Measurements from ENCODE around the gene POLD2. TPM values are rescaled to one million over a fixed set of nuclear protein-coding genes. Genes with fewer than 3 reads are reported as not detected.

Gene POLD2
- total RNA-seq, 4 donors from 2014 or later = 58.7 to 80.5 (median 66.1) TPM

DNA sequence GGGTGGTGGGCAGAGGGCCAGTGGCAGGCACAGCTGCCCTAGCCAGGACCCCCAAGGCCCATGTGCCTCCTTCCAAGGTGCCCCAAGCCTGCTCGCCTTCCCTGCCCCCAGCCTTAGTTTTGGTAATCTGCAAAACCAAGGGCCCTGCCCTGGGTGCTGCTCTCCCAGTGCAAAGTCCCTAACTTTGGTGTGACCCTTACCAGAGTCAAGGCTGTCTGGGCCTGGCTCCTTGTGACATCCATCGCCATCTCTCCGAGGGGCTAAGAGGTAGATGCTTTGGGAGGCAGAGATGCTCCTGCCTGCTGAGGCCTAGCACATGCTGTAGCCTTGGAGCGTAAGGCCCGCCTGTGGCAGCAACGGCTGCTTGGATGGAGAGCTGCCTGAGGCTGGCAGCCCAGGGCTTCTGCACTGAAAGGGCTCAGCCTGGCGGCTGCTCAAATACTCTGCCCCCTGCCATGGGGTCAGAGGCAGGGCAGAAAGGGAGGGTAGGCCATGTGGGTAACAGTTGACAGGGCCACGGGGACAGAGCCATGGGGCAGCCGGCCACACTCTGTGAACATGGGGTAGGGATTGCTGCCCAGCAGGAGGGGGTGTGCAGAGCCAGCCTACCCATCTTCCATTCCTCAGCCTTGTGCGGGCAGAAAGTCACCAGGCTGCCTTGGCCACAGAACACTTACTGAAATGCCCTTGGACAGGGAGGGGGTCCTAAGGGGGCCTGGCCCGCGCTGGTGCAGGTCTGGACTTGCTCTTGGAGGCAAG is 35.7 kb upstream of the POLD2 start:
- WGBS = 91% methylated on average over 12 of the region's 12 CpGs
- Histone ChIP-seq H3K27ac (no peak overlapping the region), H3K9me3 (no peaks in the 10 kb centered on the region), H3K36me3 (no peaks in the 10 kb centered on the region), H3K27me3 (no peaks in the 10 kb centered on the region), H3K4me1 (no peaks in the 10 kb centered on the region), H3K4me3 (no peak overlapping the region)
- DNase-seq (ENCODE audit: low spot score in 2 of 2) = no peak
- no peak for TF ChIP-seq POLR2AphosphoS5 (IDR thresholded peaks at IDR 0.05)

DNA sequence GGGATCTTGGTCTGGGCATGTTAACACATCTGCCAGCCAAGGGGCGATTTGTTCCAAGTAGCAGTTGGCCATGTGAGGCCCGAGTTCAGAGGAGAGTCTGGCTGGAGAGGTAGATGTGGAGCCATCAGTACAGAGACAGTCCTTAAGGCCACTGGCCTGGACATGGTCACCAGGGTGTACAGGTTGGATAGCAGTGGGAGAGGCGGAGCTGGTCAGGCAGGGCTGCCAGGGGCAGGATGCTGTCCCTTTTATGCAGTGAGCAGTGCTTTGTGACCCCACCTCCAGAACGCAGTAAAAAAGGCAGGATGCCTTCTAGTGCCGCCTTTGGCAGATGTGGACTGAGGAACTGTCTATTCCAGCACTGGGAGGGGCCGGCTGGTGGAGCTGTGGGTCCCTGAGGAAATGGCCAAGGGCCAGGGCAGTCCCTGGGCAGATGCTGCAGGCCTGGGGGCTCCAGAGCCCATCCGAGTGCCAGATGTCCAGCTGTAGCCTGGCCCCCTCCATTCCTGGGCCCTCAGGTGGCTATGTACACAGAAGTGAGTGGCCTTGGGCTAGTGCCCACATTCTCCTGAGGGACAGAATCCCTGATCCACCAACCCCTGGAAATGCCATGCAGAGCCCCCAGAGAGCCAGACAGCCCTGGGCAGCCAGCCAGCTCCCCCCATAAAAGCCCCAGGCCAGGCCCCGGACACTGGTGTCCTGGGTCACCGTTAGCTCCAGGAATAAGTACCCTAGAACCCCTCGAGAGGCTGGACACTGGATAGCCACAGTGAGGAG is 34.9 kb upstream of the POLD2 start:
- Histone ChIP-seq H3K9me3 (no peaks in the 10 kb centered on the region), H3K4me3 (no peak overlapping the region), H3K4me1 (no peaks in the 10 kb centered on the region), H3K27ac (no peak overlapping the region), H3K27me3 (no peaks in the 10 kb centered on the region), H3K36me3 (no peaks in the 10 kb centered on the region)
- DNase-seq (ENCODE audit: low spot score in 2 of 2) = peak in 1 of 2 donors; percentile 53
- 67% methylated on average over 2 of the region's 10 CpGs for WGBS
- TF ChIP-seq, protein P1, sequence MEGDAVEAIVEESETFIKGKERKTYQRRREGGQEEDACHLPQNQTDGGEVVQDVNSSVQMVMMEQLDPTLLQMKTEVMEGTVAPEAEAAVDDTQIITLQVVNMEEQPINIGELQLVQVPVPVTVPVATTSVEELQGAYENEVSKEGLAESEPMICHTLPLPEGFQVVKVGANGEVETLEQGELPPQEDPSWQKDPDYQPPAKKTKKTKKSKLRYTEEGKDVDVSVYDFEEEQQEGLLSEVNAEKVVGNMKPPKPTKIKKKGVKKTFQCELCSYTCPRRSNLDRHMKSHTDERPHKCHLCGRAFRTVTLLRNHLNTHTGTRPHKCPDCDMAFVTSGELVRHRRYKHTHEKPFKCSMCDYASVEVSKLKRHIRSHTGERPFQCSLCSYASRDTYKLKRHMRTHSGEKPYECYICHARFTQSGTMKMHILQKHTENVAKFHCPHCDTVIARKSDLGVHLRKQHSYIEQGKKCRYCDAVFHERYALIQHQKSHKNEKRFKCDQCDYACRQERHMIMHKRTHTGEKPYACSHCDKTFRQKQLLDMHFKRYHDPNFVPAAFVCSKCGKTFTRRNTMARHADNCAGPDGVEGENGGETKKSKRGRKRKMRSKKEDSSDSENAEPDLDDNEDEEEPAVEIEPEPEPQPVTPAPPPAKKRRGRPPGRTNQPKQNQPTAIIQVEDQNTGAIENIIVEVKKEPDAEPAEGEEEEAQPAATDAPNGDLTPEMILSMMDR (IDR thresholded peaks at IDR 0.05) = no peak
- TF ChIP-seq EP300 (IDR thresholded peaks at IDR 0.05) (no peak), POLR2A (IDR thresholded peaks at IDR 0.05) (no peak), POLR2AphosphoS5 (IDR thresholded peaks at IDR 0.05) (no peak)

DNA sequence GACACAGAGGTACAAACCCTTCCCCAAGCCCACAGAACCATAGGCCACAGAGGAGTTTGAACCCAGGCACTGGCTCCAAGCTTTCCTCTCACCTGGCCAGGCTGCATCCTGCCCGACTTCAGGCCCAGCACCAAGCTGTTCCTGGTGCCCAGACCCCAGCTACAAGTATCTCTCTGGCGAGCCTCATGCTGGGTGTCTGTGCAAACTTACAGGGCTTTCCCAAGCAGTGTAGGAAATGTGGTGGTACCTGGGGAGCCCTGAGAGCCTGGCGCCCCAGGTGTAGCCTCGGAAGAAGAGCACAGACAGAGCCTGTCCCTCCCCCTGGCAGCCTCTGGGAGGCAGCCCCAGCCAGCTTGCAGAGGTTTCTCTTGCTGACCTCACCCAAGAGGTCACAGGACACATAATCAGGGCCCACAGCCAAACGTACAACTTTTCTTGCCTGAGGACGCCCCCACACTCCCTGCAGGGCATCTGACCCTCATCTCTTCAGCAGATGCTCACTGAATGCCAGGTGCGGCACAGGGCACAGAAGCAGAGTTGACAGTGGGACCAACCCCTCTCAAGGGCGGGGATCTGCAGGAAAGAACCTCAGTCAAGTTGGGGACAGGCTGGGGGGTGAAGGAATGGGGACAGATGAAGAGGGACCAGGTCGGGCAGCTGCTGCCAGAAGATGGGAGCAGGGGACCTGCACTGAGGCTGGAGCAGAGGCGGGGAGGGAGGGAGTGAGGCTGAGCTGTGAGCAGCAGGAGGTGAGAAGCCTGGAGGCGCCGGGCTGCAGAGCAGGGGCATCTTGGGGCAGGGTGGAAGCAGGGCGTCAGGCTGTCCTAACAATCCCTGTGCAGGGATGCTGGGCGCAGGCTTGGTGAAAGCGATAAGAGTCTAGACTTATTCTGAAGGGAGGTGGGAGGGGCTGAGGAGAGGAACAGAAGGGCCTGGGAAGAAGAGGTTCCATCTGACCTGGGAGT is 34.0 kb upstream of the POLD2 start:
- no peaks in the 10 kb centered on the region for H3K36me3 ChIP-seq
- H3K4me1 ChIP-seq = no peaks in the 10 kb centered on the region

DNA sequence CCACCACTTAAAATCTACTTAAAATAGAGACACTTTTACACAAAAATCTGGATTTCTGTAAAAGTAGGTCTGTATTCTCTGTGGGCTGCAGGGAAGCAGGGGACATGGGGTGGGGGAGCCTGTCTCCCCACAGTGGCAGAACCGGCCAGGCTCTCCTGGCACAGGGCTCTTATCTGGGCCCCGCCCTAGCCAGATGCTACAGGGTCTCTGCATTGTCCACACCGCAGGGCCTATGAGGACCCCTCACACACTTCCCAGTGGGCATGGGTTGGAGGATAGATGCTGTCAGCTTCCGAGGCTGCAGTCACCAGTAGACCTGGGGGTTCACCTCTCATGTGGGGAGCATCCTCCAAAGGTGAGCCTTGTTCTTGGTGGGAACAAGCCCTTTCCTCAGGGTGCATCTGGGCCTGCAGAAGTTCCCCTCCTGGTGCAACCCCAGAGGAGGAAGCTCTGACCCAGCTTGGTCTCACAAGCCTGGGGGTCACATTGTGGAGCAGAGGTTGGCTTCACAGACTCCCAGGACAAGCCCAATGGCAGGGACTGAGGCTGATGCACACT is 33.2 kb upstream of the POLD2 start:
- Histone ChIP-seq H3K27me3 (no peaks in the 10 kb centered on the region), H3K4me3 (no peak overlapping the region), H3K4me1 (no peaks in the 10 kb centered on the region), H3K36me3 (no peaks in the 10 kb centered on the region), H3K27ac (no peak overlapping the region), H3K9me3 (no peaks in the 10 kb centered on the region)
- WGBS = 70% methylated on average over 3 of the region's 4 CpGs
- TF ChIP-seq POLR2A (IDR thresholded peaks at IDR 0.05) (no peak), POLR2AphosphoS5 (IDR thresholded peaks at IDR 0.05) (no peak), EP300 (IDR thresholded peaks at IDR 0.05) (no peak)
- peak in 1 of 2 donors; percentile 23 for DNase-seq (ENCODE audit: low spot score in 2 of 2)

More for the DNA sequence above, 34.0 kb upstream of the POLD2 start:
- TF ChIP-seq POLR2A (IDR thresholded peaks at IDR 0.05) (no peak), EP300 (IDR thresholded peaks at IDR 0.05) (no peak)
- TF ChIP-seq, protein P1 (IDR thresholded peaks at IDR 0.05) = no peak
- WGBS = 79% methylated on average over 13 of the region's 15 CpGs
- peak in 1 of 2 donors; percentile 72 for DNase-seq (ENCODE audit: low spot score in 2 of 2)
- Histone ChIP-seq H3K9me3 (no peaks in the 10 kb centered on the region), H3K27ac (no peak overlapping the region), H3K27me3 (no peaks in the 10 kb centered on the region), H3K4me3 (no peak overlapping the region)

DNA sequence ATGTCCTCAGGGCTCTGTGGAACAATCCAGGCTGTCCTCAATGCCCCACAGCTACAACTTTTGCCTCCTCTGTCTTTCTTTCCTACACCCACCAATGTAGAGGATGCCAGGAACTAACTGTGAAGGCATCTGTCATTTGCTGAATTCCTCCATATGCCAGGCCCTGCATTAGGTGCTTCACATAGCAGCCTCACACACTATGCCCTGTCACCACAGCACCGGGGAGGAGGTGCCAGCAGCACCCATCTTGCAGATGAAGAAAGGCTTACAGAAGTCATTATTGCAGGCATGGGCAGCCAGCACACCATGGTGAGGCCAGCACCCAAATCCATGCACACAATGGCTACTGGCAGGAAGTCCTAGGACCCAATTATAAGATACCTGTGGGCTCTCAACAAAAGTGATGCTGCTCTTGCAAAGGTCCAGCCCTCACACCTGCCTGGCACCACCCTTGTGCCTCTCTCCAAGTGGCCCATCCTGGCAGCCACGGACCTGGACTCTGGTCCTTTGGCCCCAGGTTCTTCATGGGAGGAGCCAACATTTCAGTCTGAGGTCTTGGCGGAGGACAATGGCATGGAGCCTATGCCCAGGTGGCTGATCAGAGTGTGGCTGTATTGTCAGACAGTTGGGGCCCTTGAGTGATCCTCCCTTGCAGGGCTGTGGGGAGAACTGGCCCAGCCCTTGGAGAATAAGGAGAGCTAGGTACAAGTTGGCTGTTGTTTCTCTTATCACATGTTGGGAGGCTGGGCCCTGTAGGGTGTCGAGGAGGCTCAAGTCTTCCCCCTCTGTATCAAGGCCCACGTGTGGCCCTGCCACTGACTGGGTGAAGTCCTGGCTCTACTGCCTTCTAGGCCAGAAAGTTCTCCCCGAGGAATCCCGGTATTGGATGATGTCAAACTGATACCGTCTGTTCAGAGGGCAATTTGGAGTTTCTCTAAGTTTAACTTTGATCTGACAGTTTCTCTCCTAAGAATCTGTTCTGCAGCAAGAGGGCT is 32.1 kb upstream of the POLD2 start:
- TF ChIP-seq, protein P1 (IDR thresholded peaks at IDR 0.05) = no peak
- TF ChIP-seq POLR2AphosphoS5 (IDR thresholded peaks at IDR 0.05) = no peak
- TF ChIP-seq POLR2A (IDR thresholded peaks at IDR 0.05) = no peak
- TF ChIP-seq EP300 (IDR thresholded peaks at IDR 0.05) = no peak

More for the DNA sequence above, 32.1 kb upstream of the POLD2 start:
- DNase-seq (ENCODE audit: low spot score in 2 of 2) = no peak
- Histone ChIP-seq H3K27me3 (no peaks in the 10 kb centered on the region), H3K4me1 (no peaks in the 10 kb centered on the region), H3K27ac (no peak overlapping the region), H3K36me3 (no peaks in the 10 kb centered on the region), H3K9me3 (no peaks in the 10 kb centered on the region), H3K4me3 (no peak overlapping the region)
- WGBS = 88% methylated on average over 6 of the region's 8 CpGs

All from suprapubic skin (tissue), 4 donors.